ENCODE data around the gene ARL6IP4.
"Not testable (repeated sequence)": the region's sequence is repeated elsewhere in the genome, so short reads cannot be mapped to it uniquely, and the experiment has no call there.

ARL6IP4 gene

DNA sequence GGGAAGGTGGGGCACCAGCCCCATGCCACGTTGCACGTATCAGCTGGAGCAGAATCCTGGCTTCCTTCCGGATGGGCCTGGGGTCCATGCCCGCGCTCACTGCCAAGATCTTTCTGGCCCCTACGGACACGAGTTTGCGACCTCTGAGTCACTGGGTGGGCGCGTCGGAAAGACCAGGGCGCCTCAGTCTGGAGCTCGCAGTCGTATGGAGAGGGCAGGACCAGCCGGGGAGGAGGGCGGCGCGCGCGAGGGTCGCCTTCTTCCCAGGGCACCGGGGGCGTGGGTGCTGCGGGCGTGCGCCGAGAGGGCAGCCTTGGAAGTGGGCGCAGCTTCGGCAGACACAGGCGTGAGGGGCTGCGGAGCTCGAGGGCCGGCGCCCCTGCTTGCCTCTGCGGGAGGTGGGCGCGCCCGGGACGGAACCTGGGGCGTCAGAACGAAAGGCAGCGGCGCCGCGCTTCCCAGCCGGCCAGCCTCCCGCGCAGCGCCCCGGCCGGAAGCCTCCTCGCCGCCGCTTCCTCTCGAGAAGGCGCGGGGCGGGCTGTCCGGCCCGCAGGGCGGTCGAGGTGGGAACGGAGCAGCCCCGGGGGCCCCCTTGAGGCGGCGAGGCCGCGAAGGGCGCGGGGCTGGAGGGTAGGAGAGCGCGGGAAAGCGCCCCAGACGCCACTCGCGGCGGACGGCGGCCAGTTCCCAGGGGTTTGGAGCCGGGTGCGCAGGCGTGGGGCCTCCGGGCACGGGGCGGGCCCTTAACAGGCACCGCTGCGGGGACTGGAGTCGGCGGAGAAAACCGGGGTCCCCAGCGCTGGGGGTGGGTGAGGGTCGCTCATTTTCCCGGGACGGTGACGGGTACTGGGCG, at the start of gene ARL6IP4:
Gene ARL6IP4, plus strand, starts transcription at position 499 of the 853 bp plus-strand sequence. CDS start 459 bp downstream, outside the sequence.
- DNase-seq (ENCODE audit: low read depth in 2 of 3, low spot score in 1 of 3): peak; percentile 33 to 61 (median 35)

DNA sequence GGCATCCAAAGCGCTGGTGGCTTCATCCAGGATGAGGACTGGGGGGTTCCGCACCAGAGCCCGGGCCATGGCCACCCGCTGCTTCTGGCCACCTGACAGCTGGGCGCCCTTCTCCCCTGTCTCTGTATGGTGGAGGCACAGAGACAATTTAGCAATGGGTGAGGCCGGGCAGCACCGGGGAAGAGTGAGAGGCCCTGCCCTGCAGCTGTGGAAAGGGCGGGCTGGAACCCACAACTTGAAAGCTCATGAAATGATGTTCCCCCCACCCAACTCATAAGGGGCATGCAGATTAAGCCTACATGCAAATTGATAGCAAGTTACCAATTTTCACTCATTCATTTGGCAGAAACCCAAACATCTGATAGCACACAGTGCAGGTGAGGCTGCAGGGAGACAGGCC, 48.3 kb upstream of the ARL6IP4 start:
- DNase-seq (ENCODE audit: low read depth in 2 of 3, low spot score in 1 of 3): no peak

DNA sequence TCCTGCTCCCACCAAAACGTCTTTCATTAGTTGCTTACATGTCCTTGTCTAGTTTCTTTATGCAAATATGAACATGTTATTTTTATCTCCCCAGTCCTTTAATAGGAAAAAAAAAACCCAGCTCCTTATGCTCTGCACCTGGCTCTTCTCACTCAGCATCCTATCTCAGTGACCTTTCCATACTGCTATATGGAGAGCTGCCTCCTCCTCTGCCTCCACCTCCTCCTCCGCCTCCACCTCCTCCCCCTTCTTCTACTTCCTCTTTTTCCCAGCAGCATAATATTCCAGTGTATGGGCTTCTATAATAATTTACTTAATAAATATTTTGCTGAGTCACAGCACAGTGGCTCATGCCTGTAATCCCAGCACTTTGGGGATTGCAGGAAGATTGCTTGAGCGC, 45.8 kb upstream of the ARL6IP4 start:
- DNase-seq (ENCODE audit: low read depth in 2 of 3, low spot score in 1 of 3): no peak

DNA sequence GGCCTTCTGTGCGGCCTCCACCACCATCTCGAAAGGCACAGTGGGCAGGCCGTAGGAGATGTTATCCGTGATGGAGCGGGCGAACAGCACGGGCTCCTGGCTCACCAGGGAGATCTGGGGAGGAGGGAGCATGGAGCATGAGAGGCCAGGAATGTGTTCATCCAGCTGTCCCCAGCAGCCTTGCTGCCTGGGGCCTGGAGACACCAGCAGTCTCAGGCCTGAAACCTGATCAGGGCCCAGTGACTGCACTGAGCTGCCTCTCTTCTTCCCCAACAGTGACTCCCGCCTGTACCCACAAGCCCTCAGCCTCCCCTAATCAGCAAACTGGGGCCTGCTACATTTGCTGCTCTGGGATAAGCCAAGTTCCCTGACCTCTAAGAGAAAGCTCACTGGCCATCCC, 45.2 kb upstream of the ARL6IP4 start:
- DNase-seq (ENCODE audit: low read depth in 2 of 3, low spot score in 1 of 3): no peak

DNA sequence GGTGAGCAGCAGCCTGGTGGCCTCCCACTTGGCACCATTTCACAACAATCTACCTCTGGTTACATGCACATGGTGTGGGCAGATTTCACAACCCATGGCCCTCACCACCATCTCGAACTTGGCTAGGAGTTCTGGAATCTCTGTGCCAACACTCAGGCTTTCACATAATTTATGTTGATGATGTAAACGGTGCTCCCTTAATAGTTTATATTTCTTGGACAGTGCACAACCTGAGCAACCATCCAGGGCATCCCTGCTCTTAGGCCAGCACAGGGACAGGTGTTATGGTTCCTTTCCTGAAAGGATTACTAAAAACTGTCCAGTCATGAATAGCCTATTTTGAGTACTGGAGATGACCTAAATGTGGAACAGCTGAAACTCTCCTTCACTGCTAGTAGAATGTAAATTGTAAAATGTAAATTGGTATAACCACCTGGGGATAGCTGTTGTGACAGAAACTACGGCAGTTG, 42.8 kb upstream of the ARL6IP4 start:
- DNase-seq (ENCODE audit: low read depth in 2 of 3, low spot score in 1 of 3): no peak

DNA sequence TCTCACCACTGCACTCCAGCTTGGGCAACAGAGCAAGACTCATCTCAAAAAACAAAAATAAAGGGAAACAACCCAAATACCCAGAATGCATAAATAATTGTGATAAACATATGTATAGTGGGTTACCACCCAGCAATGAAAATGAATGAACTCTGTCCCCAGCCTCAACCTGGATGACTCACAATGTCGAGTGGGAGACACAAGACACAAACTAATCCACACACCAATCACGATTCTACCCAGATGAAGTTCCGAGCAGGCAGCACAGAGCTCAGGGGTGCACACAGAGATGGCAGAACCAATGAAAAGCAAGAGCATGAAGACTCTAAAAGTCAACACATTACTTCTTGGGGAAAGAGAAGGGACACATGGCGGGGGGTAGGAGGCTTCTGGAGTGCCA, 41.4 kb upstream of the ARL6IP4 start:
- no peak for DNase-seq (ENCODE audit: low read depth in 2 of 3, low spot score in 1 of 3)

DNA sequence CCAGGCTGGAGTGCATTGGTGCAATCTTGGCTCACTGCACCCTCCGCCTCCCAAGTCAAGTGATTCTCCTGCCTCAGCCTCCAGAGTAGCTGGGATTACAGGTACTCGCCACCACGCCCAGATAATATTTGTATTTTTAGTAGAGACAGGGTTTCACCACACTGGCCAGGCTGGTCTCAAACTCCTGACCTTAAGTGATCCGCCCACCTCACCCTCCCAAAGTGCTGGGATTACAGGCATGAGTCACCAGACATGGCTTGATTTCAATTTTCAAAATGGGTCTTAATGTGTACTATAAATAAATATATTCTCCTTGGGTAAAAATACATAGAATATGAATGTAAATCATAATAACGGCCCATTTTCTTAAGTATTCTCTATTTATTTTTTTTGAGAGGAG, 39.1 kb upstream of the ARL6IP4 start:
- DNase-seq (ENCODE audit: low read depth in 2 of 3, low spot score in 1 of 3): not testable (repeated sequence)

DNA sequence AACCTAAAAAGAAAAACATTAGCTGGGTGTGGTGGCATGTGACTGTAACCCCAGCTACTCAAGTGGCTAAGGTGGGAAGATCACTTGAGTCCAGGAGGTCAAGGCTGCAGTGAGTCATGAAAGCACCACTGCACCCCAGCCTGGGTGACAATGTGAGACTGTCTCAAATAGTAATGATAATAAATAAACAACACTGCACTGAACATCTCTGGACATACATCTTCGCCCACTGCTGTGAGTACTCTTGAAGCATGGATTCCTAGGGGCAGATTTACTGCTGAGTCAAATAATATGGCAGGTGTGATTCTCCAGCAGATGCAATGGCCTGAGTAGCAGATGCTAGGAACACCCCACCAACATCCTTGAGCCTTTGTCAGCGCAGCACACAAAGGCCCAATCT, 37.8 kb upstream of the ARL6IP4 start:
- no peak for DNase-seq (ENCODE audit: low read depth in 2 of 3, low spot score in 1 of 3)

DNA sequence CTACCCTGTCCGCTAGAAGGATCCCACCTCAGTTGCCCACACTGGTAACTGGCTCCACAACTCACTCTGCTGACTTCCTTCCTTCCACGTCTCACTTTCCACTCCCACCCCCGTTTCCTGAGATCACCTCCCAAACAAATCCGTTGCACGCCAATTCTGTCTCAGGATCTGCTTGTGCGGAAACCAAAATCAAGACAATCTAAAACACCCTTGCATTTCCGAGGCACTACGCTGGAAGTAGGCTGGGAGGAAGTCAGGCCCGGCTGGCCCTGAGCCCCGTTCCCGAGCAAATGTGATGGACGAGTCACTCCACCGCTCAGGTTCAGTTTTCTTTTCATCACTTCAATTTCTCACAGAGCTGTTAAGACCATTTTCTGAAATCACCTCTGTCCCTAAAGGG, 37.3 kb upstream of the ARL6IP4 start:
- no peak for DNase-seq (ENCODE audit: low read depth in 2 of 3, low spot score in 1 of 3)

DNA sequence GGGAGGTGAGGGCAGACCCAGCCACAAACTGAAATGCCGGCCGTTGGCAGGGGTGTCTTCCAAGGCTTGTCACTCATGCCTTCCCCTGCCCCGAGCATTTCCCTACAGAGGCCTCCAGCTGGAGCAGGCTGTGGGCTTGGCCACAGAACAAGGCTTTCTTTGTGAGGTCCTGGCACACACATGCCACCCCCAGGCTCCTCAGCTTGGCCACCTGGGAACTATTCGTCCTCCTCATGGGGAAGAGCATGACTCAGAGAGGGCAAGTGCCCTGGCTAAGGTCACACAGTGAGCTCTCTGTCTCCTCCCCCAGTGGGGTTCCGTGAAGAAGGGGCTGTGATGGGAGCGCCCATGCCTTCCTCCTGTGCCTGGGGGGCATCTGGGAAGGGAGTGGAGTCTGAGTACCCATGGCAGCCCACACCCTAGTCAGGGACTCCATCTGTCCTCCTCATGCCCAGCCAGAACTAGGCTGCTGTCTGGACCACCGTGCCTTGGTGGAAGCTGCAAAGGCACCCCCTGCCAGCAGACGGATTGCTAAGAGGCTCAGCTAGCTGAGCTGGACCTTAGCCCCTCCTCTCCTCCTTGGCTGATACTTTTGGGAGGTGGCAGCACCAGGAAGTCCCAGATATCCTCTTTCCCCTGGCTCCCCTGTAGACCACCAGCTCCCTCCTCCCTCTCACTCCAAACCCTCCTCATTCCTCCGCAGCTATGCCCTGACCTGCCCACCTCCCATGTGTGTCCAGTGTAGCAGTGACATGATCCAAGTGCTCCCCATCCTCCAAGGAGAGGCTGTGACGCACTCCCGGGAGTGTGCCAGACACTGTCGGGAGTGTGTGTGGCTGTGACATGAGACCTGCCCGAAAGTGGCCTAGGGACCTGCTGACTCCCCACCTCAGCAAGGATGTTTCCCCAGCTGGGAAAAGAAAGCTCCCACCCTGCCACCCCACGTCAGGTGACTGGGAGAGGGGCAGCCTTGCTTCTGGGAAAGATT, 35.6 kb upstream of the ARL6IP4 start:
- no peak for DNase-seq (ENCODE audit: low read depth in 2 of 3, low spot score in 1 of 3)

DNA sequence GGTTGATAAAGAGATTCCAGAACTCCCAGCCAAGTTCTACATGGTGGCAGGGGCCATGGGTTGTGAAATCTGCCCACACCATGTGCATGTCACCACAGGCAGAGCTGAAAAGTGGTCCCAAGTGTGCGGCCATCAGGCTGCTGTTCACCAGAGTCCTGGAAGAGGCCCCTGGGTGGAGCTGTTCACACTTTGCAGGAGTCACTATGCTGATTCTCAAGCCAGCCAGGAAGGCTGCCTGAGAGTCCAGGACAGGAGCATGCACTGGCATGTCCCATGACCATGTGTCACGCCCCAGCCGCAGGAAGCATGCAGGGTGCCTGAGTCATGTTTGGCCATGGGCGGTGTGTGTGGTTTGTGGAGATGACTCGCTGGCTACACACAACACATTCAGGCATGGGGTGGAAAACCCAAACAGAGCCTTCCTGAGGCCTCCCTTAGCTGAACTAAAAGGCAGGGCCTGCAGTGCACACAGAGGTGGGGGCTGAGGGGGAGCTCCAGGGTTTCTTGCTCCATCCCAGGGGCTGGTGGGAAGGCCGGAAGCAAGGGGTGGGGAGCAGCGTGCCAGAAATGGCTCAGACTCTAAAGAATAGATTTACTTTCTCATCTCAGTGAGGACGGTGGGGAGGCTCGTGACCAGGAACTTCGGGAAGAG, 33.7 kb upstream of the ARL6IP4 start:
- peak; percentile 79 to 85 (median 83) for DNase-seq (ENCODE audit: low read depth in 2 of 3, low spot score in 1 of 3)

DNA sequence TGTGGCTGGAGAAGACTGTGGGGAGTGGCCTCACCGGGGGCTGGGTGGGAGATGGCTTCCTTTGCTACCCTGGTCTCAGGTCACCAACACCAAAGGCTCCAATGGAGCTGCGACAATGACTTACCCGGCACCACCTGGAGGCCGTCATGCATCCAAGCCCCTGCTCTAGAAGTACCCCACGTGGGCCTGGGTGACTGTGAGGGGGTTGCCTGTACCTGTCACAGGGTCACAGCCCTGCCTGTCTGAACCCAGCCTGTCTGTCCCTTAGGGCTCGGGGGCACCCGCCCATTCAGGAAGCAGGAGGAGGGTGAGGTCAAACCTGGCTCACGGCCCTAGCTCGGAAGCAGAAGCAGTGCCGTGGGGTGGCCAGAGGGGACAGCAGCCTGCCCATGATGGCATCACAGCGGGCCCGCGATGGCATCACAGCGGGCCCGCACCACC, 33.1 kb upstream of the ARL6IP4 start:
- no peak for DNase-seq (ENCODE audit: low read depth in 2 of 3, low spot score in 1 of 3)

DNA sequence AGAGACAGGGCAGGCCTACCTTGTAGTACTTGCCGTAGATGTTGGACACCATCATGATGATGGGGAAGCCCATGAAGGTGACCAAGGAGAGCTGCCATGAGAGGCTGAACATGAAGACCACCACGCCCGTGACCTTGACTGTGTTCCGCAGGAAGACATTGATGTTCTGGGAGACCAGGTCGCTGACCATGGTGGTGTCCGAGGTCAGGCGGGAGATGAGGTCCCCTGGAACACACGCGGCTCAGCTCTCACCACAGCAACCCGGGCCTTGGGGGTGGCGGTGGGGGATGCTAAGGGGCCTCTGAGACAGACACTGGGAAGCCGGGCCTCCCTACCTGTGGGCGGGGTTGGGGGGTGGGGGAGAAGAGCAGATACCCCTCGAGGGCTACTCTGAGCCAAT, 31.9 kb upstream of the ARL6IP4 start:
- DNase-seq (ENCODE audit: low read depth in 2 of 3, low spot score in 1 of 3): no peak

DNA sequence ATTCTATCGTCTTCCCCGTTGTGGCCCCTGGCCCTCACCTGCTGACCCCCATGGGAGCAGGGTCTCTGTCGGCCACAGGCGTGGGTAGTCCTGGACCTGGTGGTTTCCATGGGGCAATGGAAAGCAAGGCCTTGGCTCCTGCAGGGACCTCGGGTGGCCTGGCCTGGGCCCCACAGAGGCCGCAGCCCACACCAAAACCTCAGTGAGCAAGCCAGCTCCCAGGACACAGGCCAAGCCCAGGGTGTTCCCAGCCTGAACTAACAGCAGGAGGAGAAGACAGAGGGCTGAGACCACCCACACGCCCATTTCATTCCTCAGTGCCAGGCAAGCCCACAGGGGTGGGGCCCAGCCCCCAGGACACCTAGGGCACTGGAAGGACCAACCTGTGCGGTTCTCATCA, 31.1 kb upstream of the ARL6IP4 start:
- DNase-seq (ENCODE audit: low read depth in 2 of 3, low spot score in 1 of 3): no peak

DNA sequence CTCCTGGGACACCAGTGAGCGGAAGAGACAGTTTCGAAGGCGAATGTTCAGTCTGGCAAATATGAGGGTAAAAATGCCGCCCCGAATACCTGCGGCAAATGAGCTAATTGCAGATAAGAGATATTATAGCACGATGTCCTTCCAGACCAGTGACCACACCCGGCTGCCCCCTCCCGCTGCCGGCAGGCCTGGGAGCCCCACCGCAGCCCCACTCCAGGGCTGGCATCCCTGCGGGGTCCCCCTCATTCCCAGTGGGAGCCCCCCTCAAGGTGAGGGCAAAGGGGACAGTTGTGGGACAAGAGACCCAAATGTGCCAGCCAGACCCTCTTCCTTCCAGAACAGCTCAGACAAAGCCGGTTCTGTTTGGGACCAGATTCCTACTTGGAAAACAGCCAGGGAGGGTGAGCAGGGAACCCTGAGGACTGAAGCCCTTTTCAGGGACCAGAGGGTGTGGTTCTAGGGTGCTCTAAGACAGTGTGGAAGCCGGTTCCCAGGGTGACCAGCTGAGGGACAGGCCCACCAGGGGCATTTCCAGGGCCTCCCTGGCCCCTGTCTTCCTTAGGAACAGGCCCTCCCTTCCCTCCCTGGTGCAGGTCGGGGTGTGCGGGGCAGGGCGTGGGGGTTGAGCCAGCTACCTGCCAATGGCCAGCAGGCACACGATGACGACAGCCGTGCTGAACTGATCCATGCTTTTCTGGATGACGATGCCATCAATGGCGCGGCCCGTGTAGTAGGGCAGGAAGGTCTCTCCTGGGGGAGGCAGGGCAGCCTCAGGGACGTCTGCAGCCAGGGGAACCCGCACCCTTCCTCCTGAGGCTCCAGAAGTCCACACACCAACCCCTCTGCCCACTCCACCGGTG, 30.4 kb upstream of the ARL6IP4 start:
- no peak for DNase-seq (ENCODE audit: low read depth in 2 of 3, low spot score in 1 of 3)

DNA sequence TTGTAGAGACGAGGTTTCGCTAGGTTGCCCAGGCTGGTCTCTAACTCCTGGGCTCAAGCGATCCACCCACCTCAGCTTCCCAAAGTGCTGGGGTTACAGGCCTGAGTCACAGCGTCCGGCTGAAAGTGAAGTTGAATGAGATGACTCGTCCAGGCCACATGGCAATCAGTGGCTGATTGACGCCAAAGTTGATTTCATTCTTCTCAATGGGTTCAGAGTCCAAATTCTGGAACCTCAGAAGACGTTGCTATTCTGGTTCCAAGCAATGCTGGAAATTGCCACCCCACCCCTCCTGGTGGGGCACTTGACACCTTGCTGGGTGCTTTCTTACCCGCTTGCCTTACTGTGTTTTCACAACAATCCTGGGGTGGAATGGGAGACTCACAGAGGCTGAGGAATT, 29.1 kb upstream of the ARL6IP4 start:
- DNase-seq (ENCODE audit: low read depth in 2 of 3, low spot score in 1 of 3): no peak

DNA sequence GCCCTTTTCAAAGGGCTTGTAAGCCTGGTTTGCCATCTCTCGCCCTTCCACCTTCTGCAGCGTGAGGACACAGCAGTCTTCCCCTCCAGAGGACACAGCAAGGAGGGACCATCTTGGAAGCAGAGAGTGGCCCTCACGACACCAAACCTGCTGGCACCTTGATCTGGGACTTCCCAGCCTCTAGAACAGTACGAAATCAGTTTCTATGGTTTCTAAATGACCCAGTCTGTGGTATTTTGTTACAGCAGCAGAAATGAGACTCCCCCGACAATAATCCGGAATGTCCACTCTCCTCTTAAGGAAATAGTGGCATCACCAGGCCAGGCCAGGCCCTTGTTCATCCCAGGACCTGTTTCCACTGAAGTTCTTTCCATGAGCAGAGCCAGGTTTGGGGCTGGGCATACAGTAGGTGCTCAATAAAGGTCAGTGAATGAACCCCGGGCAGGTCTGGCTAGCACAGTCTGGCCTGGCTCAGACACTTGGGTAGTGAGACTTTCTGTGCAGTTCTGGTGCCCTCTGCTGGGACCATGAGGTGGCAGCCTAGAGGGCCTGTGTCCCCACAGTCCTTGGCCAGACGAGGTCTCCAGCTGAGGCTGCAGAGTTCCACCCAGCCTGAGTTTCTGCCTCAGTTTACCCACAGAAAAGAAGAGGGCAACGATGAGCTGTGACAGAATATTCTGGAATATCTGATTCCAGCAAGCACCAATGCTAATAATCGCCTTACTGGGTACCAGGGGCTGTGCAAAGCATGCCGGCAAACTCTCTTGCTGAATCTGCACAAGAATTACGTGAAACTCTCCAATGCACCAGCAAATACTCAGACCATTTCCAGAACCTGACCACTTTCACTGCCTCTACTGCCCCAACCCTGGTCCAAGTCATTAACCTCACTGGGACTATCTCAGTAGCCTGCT, 28.2 kb upstream of the ARL6IP4 start:
- DNase-seq (ENCODE audit: low read depth in 2 of 3, low spot score in 1 of 3): peak; percentile 51 to 75 (median 64)

DNA sequence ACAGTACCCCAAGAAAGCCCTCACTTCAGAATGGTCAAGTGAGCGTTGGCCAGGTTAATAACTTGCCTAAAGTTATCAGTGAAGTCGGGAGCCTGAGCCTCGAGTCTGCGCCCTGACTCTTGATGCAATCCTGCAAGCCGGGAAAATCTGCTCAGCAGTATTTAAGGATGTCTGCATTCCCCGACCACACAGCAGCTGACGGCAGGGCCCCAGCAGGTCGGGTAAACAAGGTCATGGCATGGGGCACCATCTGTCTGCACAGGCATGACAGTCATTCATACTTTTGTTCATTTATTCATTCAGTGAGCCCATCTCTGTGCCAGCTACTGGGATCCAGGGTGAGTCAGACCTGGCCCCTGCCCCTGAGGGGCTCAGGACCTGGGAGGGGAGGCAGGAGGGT, 25.3 kb upstream of the ARL6IP4 start:
- no peak for DNase-seq (ENCODE audit: low read depth in 2 of 3, low spot score in 1 of 3)

DNA sequence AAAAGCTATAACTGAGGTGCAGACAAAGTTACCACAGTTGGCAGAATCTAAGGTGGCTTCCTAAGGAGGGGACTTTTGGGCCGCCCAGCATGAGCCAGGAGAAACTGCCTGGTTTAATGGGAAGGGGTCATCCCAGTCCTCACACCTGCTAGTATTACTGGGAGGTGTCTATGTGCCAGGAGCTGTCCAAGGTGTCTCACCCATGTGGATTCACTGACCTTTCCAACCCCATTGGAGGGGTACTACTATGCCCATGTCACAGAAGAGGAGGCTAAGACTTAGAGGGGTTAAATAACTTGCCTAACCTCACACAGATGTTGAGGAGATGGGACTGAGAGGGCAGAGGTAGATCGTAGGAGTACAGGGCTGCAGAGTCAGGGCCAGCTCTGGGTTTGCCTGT, 24.4 kb upstream of the ARL6IP4 start:
- DNase-seq (ENCODE audit: low read depth in 2 of 3, low spot score in 1 of 3): no peak
